ENCODE measurements around the gene ALG13.

The ALG13 gene

GRCh38 chrX:111731351-111731750 is 50.4 kb downstream of the ALG13 start:
- H3K27me3 Mint-ChIP-seq (ENCODE audit: low read depth, poor library complexity): no peaks in the 10 kb centered on the region
- no peak for TF ChIP-seq CTCF (IDR thresholded peaks at IDR 0.05)
- DNase-seq: no peak
- peaks cover 70% of the 10 kb centered on the region for H3K36me3 Mint-ChIP-seq (ENCODE audit: low read depth)
- H3K4me3 Mint-ChIP-seq: no peak overlapping the region
- H3K9me3 Mint-ChIP-seq: no peaks in the 10 kb centered on the region
- no peak overlapping the region for H3K27ac Mint-ChIP-seq
- H3K4me1 Mint-ChIP-seq: no peaks in the 10 kb centered on the region

DNA sequence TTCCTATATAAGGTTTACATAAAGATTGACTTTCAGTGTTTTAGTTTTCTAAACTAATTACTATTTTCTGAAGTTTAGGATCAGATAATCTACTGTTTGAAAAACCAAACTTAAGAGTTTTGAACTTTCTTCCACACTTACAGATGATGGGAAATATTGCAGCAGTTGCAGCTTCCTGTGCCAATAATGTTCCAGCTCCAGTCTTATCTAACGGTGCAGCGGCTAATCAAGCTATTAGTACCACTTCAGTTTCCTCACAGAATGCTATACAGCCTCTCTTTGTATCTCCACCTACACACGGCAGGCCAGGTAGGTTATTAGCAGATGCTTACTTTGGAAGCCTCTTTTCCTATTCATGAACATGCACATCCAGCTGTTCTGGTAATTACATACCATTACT is 55.6 kb downstream of the ALG13 start:
- H3K36me3 Mint-ChIP-seq (ENCODE audit: low read depth): peaks cover 77% of the 10 kb centered on the region
- H3K4me1 Mint-ChIP-seq: no peaks in the 10 kb centered on the region
- H3K27ac Mint-ChIP-seq: no peak overlapping the region
- H3K9me3 Mint-ChIP-seq: no peaks in the 10 kb centered on the region
- TF ChIP-seq CTCF (IDR thresholded peaks at IDR 0.05): no peak
- H3K4me3 Mint-ChIP-seq: no peak overlapping the region
- no peak for DNase-seq
- H3K27me3 Mint-ChIP-seq (ENCODE audit: low read depth, poor library complexity): no peaks in the 10 kb centered on the region

- no peak for TF ChIP-seq CTCF (IDR thresholded peaks at IDR 0.05)
- H3K27ac Mint-ChIP-seq: peak overlapping the region; percentile 52
- H3K27me3 Mint-ChIP-seq (ENCODE audit: low read depth, poor library complexity): no peaks in the 10 kb centered on the region
- no peaks in the 10 kb centered on the region for H3K9me3 Mint-ChIP-seq
- no peaks in the 10 kb centered on the region for H3K4me1 Mint-ChIP-seq
- no peak for DNase-seq
- H3K36me3 Mint-ChIP-seq (ENCODE audit: low read depth): peaks cover 62% of the 10 kb centered on the region
- no peak overlapping the region for H3K4me3 Mint-ChIP-seq
These were observed 61.0 kb downstream of the ALG13 start for GRCh38 chrX:111742018-111742417.

DNA sequence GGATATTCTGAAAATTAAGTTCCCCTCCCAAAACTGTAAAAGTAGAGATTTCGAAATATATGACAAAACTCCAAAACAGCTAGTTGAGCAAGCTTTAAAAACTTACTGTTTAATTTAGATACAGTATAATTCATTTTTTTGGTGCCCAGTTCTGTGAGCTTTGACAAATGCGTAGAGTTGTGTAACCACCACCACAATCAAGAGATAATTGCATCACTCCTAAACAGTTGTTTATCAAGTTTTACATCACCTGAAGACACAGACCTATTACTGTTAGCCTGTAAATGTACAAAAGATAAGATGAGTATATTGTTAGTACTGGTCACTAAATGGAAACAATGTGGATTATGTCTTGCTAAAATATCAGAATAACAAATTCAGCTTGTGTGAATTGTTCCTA is 62.3 kb downstream of the ALG13 start:
- no peak for TF ChIP-seq CTCF (IDR thresholded peaks at IDR 0.05)
- no peaks in the 10 kb centered on the region for H3K9me3 Mint-ChIP-seq
- H3K4me1 Mint-ChIP-seq: no peaks in the 10 kb centered on the region
- peaks cover 60% of the 10 kb centered on the region for H3K36me3 Mint-ChIP-seq (ENCODE audit: low read depth)
- no peak overlapping the region for H3K27ac Mint-ChIP-seq
- no peaks in the 10 kb centered on the region for H3K27me3 Mint-ChIP-seq (ENCODE audit: low read depth, poor library complexity)
- H3K4me3 Mint-ChIP-seq: no peak overlapping the region
- DNase-seq: no peak

DNA sequence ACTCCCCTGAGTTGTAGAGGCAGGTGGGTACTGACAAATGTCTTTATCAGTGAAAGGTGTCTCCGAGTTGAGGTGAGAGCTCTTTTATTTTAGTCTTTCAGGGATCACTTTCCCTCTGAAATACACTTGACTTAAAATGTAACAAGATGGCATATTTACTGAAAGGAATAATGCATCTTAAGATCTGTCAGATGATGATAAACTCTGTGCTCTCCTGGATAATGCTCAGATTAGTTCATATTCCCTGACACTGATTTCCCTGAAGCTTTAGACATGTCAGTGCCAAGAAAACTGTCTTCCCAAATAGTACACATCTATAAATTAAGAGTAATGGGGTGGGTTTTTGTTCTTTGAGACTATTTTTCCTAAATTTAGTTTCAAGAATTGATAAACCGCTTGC is 75.5 kb downstream of the ALG13 start:
- peaks cover 51% of the 10 kb centered on the region for H3K36me3 Mint-ChIP-seq (ENCODE audit: low read depth)
- peaks cover 35% of the 10 kb centered on the region for H3K9me3 Mint-ChIP-seq
- no peaks in the 10 kb centered on the region for H3K27me3 Mint-ChIP-seq (ENCODE audit: low read depth, poor library complexity)
- H3K27ac Mint-ChIP-seq: no peak overlapping the region
- H3K4me3 Mint-ChIP-seq: no peak overlapping the region
- H3K4me1 Mint-ChIP-seq: no peaks in the 10 kb centered on the region
- no peak for DNase-seq
- TF ChIP-seq CTCF (IDR thresholded peaks at IDR 0.05): no peak

GRCh38 chrX:111759686-111760085 is 78.7 kb downstream of the ALG13 start:
- H3K27me3 Mint-ChIP-seq (ENCODE audit: low read depth, poor library complexity): no peaks in the 10 kb centered on the region
- no peak for DNase-seq
- H3K9me3 Mint-ChIP-seq: peaks cover 9% of the 10 kb centered on the region
- H3K4me1 Mint-ChIP-seq: no peaks in the 10 kb centered on the region
- no peak for TF ChIP-seq CTCF (IDR thresholded peaks at IDR 0.05)
- H3K36me3 Mint-ChIP-seq (ENCODE audit: low read depth): peaks cover 29% of the 10 kb centered on the region
- no peak overlapping the region for H3K4me3 Mint-ChIP-seq
- H3K27ac Mint-ChIP-seq: no peak overlapping the region

Data from nephron progenitor cell (in vitro differentiated cells).